ENCODE results near the gene RXFP1.

The RXFP1 gene

DNA sequence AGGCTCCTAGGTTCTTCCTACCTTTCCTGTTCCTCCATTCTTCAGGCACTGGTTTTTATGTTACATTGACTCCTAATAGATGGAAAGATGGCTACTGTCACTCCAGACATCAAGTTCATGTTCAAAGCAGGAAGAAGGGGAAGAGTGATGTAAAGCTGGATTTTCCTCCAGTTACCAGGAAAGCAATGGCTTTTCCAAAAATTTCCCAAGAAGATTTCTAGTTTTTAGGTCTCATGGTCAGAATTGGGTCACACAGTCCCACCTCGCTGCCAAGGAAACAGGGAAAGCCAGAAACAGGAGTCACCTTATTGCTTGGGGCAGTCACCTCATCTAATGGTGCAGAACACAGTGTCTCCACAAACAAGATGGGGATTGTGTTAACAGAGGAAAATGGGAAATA lies 21.5 kb downstream of the RXFP1 start:
- DNase-seq: no peak

DNA sequence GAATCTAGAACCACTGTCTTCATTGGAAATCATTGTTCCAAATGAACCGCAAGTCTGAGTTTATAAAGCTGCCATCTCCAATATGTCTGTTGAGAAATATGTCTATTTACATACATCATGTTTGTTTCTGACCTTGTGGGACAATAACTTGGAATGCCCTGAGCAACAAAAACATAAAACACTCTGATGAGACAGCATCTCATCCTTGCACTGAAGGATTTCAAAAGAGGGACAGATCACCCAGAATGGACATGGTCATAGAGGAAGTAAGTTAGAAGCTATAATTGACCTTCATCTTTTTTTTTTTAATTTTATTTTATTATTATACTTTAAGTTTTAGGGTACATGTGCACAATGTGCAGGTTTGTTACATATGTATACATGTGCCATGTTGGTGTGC lies 22.5 kb downstream of the RXFP1 start:
- no peak for DNase-seq

DNA sequence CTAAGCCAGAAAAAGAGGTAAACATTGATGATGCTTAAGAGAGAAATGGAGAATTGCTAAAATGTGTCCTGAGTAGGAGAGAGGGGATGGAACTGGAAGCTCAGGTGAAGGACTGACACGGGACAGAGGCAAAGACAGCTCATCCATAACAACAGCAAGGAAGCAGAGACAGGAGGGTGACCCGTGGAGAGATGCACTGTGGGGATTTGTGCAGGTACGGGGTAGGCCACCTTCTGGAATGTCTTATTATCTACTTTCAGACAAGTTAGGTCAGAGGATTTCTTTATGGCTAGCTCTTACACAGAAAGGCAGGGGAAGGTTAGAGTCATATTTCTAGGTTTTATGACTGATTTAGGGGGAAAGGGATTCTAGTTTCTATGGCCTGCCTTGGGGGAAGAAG lies 31.7 kb downstream of the RXFP1 start:
- no peak for DNase-seq

DNA sequence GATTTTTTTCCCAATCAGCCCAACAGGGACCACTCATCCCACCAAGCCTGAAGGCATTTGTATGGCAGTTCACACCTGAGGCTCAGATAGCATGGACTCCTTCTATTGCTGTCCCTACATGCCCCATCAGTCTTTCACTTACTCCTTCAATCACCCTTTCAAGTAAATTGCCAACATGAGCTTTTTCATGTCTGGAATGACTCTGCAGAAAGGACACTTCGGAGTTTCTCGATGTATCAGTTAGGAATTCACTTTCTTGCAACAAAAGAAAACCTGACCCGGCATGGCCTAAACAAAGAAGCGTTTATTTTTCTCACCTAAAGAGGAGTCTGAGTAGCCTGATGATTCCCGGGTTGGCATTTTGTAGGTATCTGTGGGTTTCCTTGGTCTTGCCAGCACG lies 38.6 kb downstream of the RXFP1 start:
- no peak for DNase-seq

DNA sequence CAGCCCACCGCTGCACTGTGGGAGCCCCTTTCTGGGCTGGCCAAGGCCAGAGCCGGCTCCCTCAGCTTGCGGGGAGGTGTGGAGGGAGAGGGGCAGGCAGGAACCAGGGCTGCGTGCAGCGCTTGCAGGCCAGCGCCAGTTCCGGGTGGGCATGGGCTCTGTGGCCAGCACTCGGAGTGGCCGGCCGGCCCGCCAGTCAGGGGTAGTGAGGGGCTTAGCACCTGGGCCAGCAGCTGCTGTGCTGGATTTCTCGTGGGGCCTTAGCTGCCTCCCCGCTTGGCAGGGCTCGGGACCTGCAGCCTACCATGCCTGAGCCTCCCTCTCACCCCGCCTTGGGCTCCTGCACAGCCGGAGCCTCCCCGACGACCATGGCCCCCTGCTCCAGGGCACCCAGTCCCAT lies 45.2 kb downstream of the RXFP1 start:
- DNase-seq: no peak

DNA sequence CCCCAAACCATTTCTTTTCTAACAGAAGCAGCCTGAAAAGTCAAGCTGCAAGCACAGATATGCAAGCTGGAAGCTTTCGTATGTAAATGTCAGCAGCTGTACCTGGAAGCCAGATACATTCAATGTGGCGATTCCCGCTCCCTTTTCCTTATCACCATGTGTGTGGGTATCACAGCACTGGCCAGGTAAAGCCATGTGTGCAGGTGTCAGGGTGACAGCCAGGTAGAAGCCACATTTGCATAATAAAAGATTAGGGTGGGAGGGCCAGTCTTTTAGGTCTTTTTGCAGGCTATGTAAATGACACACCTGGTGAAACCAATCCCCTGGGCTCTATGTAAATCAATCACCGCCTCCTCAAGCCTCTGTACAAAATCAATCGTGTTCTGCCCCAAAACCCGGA lies 50.1 kb downstream of the RXFP1 start:
- DNase-seq: no peak

DNA sequence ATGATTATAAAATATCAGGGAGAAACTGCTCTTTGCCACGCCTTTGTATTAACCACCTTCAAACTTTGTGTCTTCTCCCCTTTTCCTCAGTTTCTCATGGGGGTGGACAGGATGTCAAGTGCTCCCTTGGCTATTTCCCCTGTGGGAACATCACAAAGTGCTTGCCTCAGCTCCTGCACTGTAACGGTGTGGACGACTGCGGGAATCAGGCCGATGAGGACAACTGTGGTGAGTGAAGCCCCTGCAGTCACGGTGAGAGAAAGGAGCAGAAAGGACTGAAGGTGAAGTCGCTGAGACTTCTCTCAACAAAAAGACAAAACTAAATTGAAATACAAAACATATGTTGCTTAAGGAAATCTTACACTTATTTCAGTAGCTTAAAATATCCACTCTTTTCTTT lies 50.9 kb downstream of the RXFP1 start:
- DNase-seq: no peak

DNA sequence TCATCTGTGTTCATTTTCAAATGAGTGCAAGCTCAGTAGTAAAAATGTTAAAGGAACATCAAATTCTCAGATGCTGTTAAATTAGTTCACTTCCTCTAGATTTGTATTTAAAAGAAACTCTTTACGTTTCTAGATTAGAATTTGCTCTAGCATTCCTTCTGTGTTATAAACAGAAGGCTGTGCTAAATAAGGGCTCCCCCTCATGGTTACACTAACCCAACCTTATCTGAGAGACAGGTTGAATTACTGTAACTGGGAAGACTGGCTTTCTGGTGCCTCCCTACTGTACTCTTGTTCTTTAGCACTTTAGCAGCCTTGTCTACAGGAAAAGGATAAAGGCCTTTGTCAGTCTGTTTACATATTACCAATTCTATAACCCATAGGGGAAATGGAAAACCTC lies 56.8 kb downstream of the RXFP1 start:
- DNase-seq: no peak

DNA sequence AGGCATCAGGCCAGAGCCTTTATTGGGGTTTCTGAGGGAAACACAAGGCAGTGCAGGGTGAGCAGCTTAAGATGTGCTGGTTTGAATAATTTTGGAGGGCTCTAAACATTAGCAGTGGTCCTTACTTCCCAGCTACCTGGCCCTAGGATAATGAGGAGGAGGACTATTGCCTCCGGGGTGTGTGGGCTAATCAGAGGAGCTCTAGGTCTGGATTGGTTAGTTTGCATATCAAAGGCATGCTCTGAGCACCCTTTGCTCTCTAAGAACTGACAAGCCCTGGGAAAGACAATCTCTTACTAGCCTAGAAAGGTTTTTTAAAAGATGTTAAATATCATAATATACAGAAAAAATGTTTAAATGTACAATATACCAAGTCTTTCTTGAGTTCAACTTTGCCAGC lies 58.4 kb downstream of the RXFP1 start:
- no peak for DNase-seq

DNA sequence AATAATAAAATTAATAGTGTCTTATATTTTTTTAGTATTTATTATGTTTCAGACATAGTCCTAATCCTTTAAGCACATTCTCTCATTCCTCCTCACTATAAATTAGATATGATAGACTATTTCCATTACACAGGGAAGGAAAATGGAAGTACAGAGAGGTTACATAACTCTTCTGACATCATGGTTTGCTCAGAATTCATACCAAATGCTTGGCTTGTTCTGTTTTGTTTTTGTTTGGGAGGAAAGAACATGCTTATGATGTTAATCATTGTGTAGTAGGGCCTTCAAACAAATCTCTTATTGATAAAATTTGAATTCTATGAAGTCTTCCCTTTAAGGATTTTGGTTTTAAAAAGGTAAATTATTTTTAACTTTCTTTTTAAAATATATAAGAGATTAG lies 59.5 kb downstream of the RXFP1 start:
- DNase-seq: no peak

DNA sequence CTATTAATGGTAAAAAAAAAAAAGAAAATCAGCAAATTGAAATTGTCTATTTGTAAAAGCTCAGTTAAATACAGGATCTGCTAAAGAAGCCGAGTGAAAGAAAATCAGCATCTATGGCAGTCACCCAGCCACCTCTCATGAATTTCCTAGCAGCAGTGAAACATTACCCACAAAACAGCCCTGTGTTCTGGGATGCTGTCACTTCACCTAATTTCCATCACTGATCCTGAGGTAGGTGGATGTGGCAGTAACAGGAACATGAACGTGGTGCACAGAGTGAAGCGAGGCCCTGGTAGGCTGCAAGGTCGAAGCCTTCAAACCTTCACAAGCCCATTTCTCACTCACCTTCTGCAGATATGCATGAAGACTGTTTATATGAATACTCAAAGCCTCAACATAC lies 65.2 kb downstream of the RXFP1 start:
- DNase-seq: no peak

DNA sequence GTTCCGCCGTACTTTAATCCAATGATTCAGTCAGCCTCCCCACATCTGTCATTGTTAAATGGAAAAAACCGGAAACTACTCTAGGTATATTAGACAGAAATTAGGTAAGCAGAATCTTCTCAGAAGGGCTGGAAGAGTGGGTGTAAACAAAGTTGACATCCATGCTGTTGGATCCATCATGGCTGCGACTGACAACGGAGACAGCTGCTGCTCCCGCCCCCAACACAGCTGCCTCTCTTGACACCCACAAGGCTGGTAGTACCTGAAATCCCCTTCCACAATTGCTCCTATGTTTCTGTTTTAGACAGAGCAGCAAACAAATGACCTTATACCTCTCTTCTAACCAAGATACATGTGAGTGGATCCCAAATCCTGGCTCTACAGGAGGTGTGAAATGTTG lies 66.6 kb downstream of the RXFP1 start:
- DNase-seq: no peak

DNA sequence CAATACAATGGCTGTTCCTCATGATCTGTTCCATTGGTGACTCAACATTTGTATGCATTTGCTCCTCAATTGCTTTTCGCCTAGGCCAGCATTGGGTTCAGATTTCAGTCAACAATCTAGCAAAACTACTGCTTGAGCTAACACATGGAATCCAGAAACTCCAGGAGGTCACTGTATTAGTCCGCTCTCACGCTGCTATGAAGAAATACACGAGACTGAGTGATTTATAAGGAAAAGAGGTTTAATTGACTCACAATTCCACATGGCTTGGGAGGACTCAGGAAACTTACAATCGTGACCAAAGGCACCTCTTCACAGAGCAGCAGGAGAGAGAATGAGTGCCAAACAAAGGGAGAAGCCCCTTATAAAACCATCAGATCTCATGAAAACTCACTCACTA lies 67.1 kb downstream of the RXFP1 start:
- DNase-seq: no peak

DNA sequence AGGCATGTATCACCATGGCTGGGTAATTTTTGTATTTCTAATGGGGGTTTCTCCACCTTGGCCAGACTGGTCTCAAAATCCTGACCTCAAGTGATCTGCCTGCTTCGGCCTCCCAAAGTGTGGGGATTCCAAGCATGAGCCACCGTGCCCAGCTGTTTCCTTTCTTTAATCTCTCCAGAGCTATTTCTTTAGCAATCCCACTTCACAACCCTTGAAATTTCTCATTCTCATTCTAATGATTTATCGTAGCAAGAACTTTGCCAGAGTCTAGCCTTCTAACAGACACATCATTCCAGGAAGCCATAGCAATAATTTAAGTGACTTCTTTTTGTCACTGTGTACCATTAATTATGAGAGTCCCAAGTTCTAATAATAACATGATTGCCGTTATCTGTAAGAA lies 68.6 kb downstream of the RXFP1 start:
- no peak for DNase-seq

DNA sequence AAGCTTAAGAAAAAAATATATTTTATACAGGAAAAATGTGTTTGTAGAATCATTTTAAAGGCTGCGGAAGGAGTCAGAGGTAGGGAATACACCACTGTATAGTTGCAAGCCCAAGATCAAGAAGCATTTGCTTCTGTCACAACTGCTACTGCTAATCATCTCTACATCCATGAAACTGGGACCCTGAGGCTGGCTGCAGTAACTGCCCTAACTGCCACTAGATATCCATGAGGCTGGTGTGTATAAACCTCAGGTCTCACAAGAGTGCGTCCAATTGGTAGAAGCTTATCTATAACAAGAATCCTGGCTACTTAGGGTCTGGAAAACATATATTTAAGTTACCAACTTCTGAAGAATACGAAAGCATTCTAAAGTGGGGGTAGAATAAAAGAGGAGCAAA lies 69.1 kb downstream of the RXFP1 start:
- DNase-seq: no peak

DNA sequence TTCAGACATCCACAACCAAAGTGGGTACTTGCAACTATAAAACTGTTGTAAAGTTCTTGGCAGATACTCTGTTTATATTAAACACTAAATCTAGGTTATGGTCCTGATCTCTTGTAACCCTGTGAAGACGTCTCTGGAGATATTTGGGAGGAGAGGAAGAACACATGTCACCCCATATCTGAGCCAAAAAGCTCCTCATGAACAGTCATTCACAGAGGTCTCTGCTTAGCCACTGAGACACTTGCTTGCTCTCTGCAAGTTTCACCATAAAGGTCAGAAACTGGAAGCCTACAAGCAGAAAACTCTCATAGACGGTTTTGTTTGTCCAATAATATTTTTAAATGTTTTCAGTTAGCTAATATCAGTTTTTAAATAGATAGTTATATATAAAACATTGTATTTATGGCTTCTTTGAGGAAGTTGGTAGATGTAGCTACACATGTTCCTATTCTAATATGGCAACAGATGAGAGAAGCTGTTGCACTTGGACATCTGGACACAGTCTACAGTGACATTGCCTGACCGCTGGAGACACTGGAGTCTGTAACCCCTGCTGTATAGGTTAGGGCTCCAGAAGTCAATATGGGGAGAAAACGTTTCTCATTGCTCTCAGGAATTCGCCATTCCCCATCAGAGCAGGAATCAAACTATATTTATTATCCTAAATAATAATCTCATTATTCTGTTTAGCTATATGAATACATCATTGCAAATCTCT lies 76.4 kb downstream of the RXFP1 start:
- no peak for DNase-seq

DNA sequence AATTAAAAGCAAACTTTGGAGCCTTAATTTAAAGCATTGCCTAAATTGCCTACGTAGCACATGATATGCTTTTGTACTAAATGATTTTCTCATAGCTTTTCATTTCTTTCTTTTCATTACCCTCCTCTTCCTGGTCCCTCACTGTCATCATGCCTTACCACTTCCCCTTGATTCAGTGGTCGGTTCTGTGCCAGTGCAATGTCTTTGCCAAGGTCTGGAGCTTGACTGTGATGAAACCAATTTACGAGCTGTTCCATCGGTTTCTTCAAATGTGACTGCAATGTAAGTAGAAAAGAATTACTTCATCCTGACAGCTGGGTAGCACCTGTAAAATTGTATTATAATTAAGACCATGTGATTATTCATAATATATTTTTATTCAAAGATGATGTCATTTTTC lies 77.5 kb downstream of the RXFP1 start:
- no peak for DNase-seq

DNA sequence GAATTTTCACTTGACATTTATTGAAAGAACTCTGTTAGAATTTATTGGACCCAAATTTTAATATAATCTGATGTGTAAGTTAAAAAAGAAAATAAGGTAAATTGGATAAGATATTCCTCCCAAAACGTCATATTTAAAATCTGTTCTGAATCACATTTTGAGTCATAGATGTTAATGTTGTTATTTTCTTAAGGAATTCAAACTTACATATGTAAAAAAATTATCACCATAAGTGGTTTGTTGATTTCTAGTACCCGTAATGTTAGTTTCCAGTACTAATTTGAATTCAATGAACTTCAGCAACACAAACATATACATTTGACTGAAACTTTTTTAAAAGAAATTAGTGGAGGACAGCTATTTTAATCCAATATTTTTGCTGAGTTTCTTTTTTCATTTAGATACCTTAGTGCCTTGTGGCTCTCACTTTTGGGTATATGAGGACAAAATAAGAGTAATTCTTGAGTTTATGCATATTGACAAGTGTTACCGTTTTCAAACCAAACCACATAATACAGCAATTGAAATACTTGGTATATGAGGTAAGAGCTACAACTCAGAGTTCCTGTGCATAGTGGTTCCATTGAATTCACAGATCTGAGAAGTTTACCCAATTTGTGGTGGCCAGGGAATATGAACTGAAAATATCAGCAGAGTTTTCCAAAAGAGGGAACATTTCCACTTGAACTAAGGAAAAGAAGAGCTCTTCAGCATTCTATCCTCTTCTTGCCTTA lies 78.2 kb downstream of the RXFP1 start:
- no peak for DNase-seq

DNA sequence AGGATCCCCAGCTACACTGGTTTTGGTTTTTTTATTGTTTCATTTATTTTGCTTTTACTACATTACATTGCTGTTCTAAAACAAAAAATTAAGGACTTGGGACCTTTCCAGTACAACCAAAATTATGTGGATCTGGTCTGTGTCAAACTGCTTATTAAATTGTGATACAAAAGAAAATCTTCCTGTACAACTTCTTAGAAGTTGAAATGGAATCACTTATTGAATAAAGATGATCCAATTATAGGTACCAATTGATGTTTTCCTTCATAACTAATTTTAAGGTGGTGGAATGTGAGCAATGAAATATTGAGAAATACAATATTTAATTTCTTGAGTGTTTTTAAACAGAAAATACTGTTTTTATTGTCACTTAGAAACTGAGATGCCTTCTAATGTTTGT lies 82.7 kb downstream of the RXFP1 start:
- no peak for DNase-seq

DNA sequence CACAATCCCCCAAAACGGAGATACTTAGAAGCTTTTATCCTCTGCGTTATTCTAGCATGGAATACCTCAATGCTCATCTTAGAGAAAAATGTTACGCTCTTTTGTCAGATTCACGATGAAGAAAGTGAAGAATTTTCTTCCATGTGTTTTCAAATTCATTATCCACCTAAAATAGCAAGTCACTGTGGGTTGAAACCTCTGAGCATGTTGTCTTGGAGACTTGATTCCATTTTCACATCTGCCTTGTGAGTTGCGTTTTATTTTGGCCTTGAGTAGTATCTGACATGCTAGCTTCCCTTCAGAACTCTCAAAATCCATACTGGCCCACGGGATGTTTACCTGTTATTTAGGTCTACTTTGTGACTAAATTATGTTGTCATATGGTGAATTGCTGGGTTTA lies 83.7 kb downstream of the RXFP1 start:
- DNase-seq: no peak

DNA sequence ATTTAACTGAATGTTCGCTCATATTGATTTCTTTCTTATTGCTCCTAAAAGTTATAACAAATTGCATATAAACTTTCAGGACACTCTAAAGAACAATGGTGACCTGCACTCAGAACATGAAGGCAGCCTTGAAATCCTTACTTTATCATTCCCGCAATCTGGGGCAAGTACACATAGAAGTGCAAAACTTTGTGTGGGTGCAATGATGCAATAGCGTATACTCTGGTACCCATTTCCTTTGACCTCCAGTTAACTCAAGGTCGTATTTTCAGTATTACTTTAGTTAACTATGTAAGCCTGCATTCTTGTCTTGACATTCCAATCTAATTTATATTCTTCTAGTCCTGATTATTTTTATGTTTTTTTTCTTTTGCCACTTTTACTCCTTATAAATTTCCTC lies 85.3 kb downstream of the RXFP1 start:
- no peak for DNase-seq

DNA sequence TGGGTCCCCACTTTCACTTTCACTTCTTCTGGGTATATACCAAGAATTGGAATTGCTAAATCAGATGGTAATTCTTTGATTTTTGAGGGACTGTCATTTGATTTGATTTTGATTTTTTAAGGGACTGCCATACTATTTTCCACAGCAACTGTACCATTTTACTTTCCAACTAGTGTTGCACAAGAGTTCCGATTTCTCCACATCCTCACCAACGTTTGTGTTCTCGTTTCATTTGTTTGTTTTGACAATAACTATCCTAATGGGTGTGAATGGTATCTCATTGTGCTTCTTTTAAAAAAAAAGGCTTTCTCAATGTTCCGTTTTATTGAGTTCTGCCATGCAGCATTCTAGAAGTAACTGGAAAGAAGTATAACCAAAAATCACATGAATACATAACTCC lies 87.4 kb downstream of the RXFP1 start:
- no peak for DNase-seq

DNA sequence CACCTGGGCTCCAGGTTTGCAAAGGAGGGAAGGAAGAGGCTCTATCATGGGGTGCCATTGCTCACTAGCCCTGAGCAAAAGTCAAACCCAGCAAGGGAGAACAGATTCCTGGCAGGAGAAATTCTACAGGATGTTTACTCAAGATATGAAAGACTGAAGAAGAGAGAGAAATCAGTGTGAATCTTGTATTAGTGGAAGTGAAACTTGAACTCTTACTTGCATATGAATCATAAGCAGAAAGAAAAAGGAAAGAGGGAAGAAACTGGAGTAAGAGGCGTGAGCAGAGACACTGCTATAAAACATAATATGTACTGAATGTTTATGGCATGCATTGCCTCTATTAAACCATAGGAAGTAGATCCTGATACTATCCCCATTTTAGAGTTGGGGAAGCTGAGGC lies 89.1 kb downstream of the RXFP1 start:
- DNase-seq: no peak

DNA sequence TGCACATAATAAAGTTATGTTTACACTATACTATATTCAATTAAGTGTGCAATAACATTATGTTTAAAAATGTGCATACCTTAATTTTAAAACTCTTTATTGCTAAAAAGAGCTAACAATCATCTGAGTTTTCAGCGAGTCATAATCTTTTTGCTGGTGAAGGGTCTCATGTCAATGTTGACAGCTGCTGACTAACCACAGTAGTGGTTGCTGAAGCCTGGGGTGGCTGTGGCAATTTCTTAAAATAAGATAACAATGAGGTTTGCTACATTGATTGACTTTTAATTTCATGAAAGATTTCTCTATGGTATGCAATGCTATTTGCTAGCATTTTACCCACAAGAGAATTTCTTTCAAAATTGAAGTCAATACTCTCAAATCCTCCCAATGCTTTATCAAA lies 91.4 kb downstream of the RXFP1 start:
- no peak for DNase-seq

DNA sequence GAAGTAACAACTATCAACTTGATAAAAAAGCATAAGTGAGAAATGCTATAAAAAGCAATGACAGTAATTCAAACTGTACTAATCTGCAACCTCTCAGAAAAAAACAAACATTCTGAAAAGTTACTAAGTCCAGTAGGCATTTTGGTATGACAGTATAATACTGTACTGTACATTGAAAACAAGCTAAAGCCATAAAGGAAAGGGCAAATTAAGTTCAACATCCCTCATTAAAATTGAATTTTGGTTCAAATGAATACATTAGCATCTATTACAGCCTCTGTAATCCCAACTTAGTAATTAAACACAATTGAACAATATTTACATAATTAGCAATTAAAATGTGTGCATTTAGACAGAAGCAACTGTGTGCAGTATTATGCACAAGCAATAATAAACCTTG lies 96.3 kb downstream of the RXFP1 start:
- no peak for DNase-seq

Data from T-helper 1 cell (primary cell).